ENCODE data around the gene CSF2.

CSF2 gene

GRCh38 chr5:132052520-132052919 is 21.1 kb upstream of the CSF2 start:
- no peak overlapping the region for H3K4me3 ChIP-seq (replicated peaks; ENCODE audit: insufficient read depth, low read length)
- no peak for DNase-seq (ENCODE audit: low read depth in 1 of 2, low spot score in 1 of 2)
- H3K27ac ChIP-seq (replicated peaks) = no peak overlapping the region
- no peaks in the 10 kb centered on the region for H3K27me3 ChIP-seq (ENCODE audit: insufficient read depth, poor library complexity, severe bottlenecking)
- TF ChIP-seq, protein P1, sequence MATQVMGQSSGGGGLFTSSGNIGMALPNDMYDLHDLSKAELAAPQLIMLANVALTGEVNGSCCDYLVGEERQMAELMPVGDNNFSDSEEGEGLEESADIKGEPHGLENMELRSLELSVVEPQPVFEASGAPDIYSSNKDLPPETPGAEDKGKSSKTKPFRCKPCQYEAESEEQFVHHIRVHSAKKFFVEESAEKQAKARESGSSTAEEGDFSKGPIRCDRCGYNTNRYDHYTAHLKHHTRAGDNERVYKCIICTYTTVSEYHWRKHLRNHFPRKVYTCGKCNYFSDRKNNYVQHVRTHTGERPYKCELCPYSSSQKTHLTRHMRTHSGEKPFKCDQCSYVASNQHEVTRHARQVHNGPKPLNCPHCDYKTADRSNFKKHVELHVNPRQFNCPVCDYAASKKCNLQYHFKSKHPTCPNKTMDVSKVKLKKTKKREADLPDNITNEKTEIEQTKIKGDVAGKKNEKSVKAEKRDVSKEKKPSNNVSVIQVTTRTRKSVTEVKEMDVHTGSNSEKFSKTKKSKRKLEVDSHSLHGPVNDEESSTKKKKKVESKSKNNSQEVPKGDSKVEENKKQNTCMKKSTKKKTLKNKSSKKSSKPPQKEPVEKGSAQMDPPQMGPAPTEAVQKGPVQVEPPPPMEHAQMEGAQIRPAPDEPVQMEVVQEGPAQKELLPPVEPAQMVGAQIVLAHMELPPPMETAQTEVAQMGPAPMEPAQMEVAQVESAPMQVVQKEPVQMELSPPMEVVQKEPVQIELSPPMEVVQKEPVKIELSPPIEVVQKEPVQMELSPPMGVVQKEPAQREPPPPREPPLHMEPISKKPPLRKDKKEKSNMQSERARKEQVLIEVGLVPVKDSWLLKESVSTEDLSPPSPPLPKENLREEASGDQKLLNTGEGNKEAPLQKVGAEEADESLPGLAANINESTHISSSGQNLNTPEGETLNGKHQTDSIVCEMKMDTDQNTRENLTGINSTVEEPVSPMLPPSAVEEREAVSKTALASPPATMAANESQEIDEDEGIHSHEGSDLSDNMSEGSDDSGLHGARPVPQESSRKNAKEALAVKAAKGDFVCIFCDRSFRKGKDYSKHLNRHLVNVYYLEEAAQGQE (IDR thresholded peaks at IDR 0.05; ENCODE audit: insufficient replicate concordance, low read depth) = no peak
- no peak for TF ChIP-seq CTCF (IDR thresholded peaks at IDR 0.05; ENCODE audit: insufficient read depth, low read length)
- TF ChIP-seq GABPA (IDR thresholded peaks at IDR 0.05; ENCODE audit: low read depth) = no peak
- TF ChIP-seq POLR2AphosphoS5 (IDR thresholded peaks at IDR 0.05; ENCODE audit: low read depth) = no peak
- TF ChIP-seq SPI1 (IDR thresholded peaks at IDR 0.05; ENCODE audit: borderline replicate concordance, low read depth) = no peak

- no peak for TF ChIP-seq CTCF (IDR thresholded peaks at IDR 0.05; ENCODE audit: insufficient read depth, low read length)
- DNase-seq (ENCODE audit: low read depth in 1 of 2, low spot score in 1 of 2) = no peak
- H3K4me3 ChIP-seq (replicated peaks; ENCODE audit: insufficient read depth, low read length) = no peak overlapping the region
- H3K27me3 ChIP-seq (ENCODE audit: insufficient read depth, poor library complexity, severe bottlenecking) = no peaks in the 10 kb centered on the region
- H3K27ac ChIP-seq (replicated peaks) = no peak overlapping the region
Observed at GRCh38 chr5:132053483-132053882, 20.1 kb upstream of the CSF2 start.

DNA sequence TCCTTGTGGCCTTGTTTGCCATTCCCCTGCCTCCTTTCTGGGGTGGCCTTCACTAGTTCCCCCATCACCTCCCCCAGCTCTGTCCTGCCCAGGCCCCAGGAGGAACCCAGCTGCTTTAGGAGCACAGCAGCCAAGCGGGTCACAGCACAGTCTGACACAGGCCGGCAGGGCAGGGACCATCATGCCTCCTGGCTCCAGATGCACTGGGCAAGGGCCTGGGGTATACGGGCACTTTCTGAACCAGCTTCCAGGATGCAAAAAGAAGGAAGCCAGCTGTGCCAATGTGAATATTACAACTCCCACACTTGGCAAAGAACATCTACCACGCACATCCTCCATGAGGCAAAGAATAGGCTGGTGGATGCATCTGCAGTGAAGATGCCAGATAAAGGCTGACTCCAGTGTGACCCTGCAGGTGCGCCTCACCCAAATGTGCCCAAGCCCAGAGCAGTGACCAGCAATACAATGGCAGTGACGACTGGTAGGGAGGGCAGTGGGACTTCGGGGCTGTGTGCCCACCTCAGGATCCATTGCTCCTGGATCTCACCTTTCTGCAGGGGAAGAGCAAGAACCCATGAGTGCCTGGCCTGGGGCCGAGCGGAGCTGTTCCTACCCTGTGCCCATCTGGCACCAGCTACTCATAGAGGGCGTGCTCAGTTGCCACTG is 19.4 kb upstream of the CSF2 start:
- DNase-seq (ENCODE audit: low read depth in 1 of 2, low spot score in 1 of 2) = no peak
- TF ChIP-seq SPI1 (IDR thresholded peaks at IDR 0.05; ENCODE audit: borderline replicate concordance, low read depth) (no peak), POLR2AphosphoS5 (IDR thresholded peaks at IDR 0.05; ENCODE audit: low read depth) (no peak), CTCF (IDR thresholded peaks at IDR 0.05; ENCODE audit: insufficient read depth, low read length) (no peak), GABPA (IDR thresholded peaks at IDR 0.05; ENCODE audit: low read depth) (no peak)
- TF ChIP-seq, protein P1 (IDR thresholded peaks at IDR 0.05; ENCODE audit: insufficient replicate concordance, low read depth) = no peak
- no peak overlapping the region for H3K27ac ChIP-seq (replicated peaks)
- no peak overlapping the region for H3K4me3 ChIP-seq (replicated peaks; ENCODE audit: insufficient read depth, low read length)
- H3K27me3 ChIP-seq (ENCODE audit: insufficient read depth, poor library complexity, severe bottlenecking) = no peaks in the 10 kb centered on the region

Data from HL-60 (cell line).